Measurements from ENCODE around the gene PIKFYVE.
"Not testable (repeated sequence)": the region's sequence is repeated elsewhere in the genome, so short reads cannot be mapped to it uniquely, and the experiment has no call there.

PIKFYVE gene

DNA sequence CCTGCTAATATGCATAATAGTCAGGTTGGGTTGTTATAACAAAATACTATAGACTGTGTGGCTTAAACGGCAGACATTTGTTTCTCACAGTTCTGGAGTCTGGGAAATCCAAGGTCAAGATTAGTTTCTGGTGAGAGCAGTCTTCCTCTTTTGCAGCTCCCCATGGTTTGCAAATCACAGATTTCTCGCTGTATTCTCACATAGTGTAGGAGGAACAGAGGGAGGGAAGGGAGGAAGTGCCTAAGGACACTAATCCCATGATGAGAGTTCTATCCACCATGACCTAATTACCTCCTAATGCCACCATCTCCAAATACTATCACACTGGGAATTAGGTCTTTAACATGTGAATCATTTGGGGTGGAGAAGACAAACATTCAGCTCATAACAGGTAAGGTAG is 120.5 kb downstream of the PIKFYVE start:
- H3K36me3 ChIP-seq (ENCODE audit: control insufficient read depth in 5 of 5, insufficient read depth in 5 of 5, low read length in 5 of 5), result no peaks in the 10 kb centered on the region
- H3K27me3 ChIP-seq (ENCODE audit: control insufficient read depth in 5 of 5, insufficient read depth in 4 of 5, low read length in 5 of 5), result peaks cover 0 to 2% (median 0%) of the 10 kb centered on the region in 5 donors
- no peak overlapping the region for H3K9ac ChIP-seq (ENCODE audit: low read length in 5 of 5)
- H3K27ac ChIP-seq (ENCODE audit: low read depth, low read length), result no peak overlapping the region
- no peak overlapping the region for H3K4me3 ChIP-seq (ENCODE audit: low read depth in 1 of 5, low read length in 5 of 5)
- no peaks in the 10 kb centered on the region for H3K4me1 ChIP-seq (ENCODE audit: control insufficient read depth in 5 of 5, insufficient read depth in 5 of 5, low read length in 5 of 5)
- no peaks in the 10 kb centered on the region for H3K9me3 ChIP-seq (ENCODE audit: control insufficient read depth in 5 of 5, low read length in 5 of 5)

DNA sequence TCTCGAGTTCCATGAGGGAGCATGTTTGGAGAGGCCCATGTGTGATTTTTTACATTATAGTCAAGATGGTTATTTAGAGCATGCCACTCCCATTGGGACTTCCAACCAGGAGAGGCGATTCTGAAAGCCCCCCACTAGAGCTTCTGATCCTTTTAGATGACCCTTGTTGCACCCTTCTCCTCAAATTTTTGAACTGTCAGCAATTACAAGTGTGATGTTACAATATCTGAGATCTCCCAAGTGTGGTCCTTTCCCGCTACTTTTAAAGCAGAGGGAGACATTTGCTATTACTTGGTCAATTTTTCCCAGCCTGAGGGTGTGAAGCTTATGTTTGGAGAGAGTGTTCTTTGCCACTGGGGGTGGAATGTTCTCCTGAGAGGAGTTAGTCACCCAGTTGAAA is 123.9 kb downstream of the PIKFYVE start:
- Histone ChIP-seq H3K27ac (ENCODE audit: low read depth, low read length) (no peak overlapping the region), H3K36me3 (ENCODE audit: control insufficient read depth in 5 of 5, insufficient read depth in 5 of 5, low read length in 5 of 5) (no peaks in the 10 kb centered on the region), H3K9me3 (ENCODE audit: control insufficient read depth in 5 of 5, low read length in 5 of 5) (peaks cover 0 to 4% (median 3%) of the 10 kb centered on the region in 5 donors), H3K27me3 (ENCODE audit: control insufficient read depth in 5 of 5, insufficient read depth in 4 of 5, low read length in 5 of 5) (no peaks in the 10 kb centered on the region), H3K4me1 (ENCODE audit: control insufficient read depth in 5 of 5, insufficient read depth in 5 of 5, low read length in 5 of 5) (no peaks in the 10 kb centered on the region), H3K4me3 (ENCODE audit: low read depth in 1 of 5, low read length in 5 of 5) (no peak overlapping the region), H3K9ac (ENCODE audit: low read length in 5 of 5) (no peak overlapping the region)

DNA sequence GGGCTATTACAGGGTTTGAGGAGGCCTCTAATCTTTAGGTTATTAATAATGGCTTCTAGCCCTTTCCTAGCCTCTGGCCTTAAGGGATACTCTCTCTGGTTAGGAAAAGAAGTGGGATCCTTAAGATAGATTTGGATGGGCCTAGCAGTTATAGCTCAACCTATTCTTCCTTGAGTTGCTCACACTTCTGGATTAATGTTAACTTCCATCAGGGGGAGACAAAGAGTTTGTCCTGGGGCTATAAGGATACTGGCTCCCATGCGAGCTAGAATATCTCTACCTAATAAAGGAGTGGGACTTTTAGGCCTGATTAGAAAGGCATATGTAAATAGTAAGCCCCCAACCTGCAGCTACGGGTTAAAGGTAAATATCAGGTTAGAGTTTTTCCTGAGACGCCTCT is 126.2 kb downstream of the PIKFYVE start:
- Histone ChIP-seq H3K27me3 (ENCODE audit: control insufficient read depth in 5 of 5, insufficient read depth in 4 of 5, low read length in 5 of 5) (no peaks in the 10 kb centered on the region), H3K36me3 (ENCODE audit: control insufficient read depth in 5 of 5, insufficient read depth in 5 of 5, low read length in 5 of 5) (no peaks in the 10 kb centered on the region), H3K4me1 (ENCODE audit: control insufficient read depth in 5 of 5, insufficient read depth in 5 of 5, low read length in 5 of 5) (no peaks in the 10 kb centered on the region), H3K9me3 (ENCODE audit: control insufficient read depth in 5 of 5, low read length in 5 of 5) (peaks cover 0 to 7% (median 4%) of the 10 kb centered on the region in 5 donors), H3K4me3 (ENCODE audit: low read depth in 1 of 5, low read length in 5 of 5) (no peak overlapping the region), H3K9ac (ENCODE audit: low read length in 5 of 5) (no peak overlapping the region), H3K27ac (ENCODE audit: low read depth, low read length) (no peak overlapping the region)

DNA sequence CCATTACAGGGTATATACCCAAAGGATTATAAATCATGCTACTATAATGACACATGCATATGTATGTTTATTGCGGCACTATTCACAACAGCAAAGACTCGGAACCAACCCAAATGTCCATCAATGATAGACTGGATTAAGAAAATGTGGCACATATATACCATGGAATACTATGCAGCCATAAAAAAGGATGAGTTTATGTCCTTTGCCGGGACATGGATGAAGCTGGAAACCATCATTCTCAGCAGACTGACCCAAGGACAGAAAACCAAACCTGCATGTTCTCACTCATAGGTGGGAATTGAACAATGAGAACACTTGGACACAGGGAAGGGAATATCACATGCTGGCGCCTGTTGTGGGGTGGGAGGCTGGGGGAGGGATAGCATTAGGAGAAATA is 130.7 kb downstream of the PIKFYVE start:
- not testable (repeated sequence) for H3K9ac ChIP-seq (ENCODE audit: low read length in 5 of 5); H3K27me3 ChIP-seq (ENCODE audit: control insufficient read depth in 5 of 5, insufficient read depth in 4 of 5, low read length in 5 of 5); H3K36me3 ChIP-seq (ENCODE audit: control insufficient read depth in 5 of 5, insufficient read depth in 5 of 5, low read length in 5 of 5); H3K4me1 ChIP-seq (ENCODE audit: control insufficient read depth in 5 of 5, insufficient read depth in 5 of 5, low read length in 5 of 5); H3K27ac ChIP-seq (ENCODE audit: low read depth, low read length); H3K9me3 ChIP-seq (ENCODE audit: control insufficient read depth in 5 of 5, low read length in 5 of 5); H3K4me3 ChIP-seq (ENCODE audit: low read depth in 1 of 5, low read length in 5 of 5)

DNA sequence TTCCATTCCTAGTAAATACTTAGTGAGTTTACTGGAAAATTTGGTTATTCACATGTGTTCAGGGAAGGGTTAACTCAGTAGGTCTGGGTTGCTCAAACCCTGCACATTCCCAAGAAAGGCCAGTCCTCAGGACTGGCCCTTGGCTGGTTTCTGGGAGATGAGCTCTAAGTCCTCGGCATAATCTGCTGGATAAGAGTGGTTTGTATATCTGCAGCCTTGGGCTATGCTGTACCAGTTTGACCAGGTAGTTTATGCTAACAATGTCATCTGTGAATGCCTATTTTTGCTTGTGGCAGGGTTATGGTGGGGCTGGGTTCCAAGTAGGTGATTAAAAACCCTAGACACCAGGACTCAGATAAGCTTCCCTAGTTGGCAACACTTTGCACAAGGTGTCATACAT is 133.1 kb downstream of the PIKFYVE start:
- Histone ChIP-seq H3K9me3 (ENCODE audit: control insufficient read depth in 5 of 5, low read length in 5 of 5) (peaks cover 0 to 5% (median 4%) of the 10 kb centered on the region in 5 donors), H3K36me3 (ENCODE audit: control insufficient read depth in 5 of 5, insufficient read depth in 5 of 5, low read length in 5 of 5) (no peaks in the 10 kb centered on the region), H3K4me1 (ENCODE audit: control insufficient read depth in 5 of 5, insufficient read depth in 5 of 5, low read length in 5 of 5) (no peaks in the 10 kb centered on the region), H3K4me3 (ENCODE audit: low read depth in 1 of 5, low read length in 5 of 5) (no peak overlapping the region), H3K9ac (ENCODE audit: low read length in 5 of 5) (no peak overlapping the region), H3K27ac (ENCODE audit: low read depth, low read length) (no peak overlapping the region), H3K27me3 (ENCODE audit: control insufficient read depth in 5 of 5, insufficient read depth in 4 of 5, low read length in 5 of 5) (peaks cover 0 to 3% (median 0%) of the 10 kb centered on the region in 5 donors)

DNA sequence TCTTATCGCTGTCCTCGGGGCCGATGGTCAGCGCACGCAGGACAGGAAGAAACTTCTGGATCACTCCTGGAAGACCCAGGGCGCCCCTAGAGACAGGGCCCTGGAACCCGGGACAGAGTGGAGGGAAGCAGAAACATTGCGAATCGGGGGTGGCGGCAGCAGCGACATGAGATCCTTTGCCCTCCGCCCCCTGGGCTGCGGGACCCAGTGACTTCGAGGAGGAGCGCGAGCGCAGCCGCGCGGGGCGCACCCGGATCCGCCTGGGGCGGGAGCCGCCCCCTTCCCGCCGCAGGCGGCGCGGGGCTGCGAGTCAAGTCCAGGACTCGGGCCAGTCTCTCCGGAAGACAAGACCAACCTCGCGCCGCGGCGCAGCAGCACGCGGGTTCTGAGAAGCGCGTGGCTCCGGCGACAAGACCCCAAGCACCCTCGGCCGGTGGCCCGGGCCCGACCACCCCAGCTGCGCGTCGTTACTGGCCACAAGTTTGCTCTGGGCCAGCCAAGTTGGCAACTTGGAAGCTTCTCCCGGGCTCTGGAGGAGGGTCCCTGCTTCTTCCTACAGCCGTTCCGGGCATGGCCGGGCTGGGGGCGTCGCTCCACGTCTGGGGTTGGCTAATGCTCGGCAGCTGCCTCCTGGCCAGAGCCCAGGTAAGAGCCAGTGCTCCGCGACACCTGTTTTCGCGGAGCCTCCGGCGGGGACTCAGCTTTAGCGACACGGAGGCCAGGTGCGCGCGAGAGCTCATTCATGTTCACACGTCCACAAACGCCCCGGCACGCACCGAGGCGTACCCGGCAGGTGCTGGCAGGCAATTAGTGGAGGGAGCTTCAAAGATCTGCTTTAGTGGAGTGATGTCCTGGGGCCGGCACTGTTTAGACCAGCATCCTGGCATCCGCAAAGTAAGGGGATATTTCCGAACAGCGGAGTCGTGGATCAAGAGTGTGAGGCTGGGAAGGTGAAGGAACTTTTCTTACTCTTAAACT is 140.7 kb downstream of the PIKFYVE start, which contains the start of gene PTH2R:
TSS of gene PTH2R (plus strand) at position 319 of the 978 bp plus-strand sequence. CDS start at position 571, 252 bp downstream.
- Histone ChIP-seq H3K4me3 (ENCODE audit: low read depth in 1 of 5, low read length in 5 of 5) (peak within 1 kb of the TSS in 4 of 5 donors; percentile 33 to 54 (median 50)), H3K27ac (ENCODE audit: low read depth, low read length) (no peak within 1 kb of the TSS), H3K27me3 (ENCODE audit: control insufficient read depth in 5 of 5, insufficient read depth in 4 of 5, low read length in 5 of 5) (peaks cover 12 to 33% (median 17%) of the 10 kb centered on the region in 5 donors), H3K9me3 (ENCODE audit: control insufficient read depth in 5 of 5, low read length in 5 of 5) (no peaks in the 10 kb centered on the region), H3K4me1 (ENCODE audit: control insufficient read depth in 5 of 5, insufficient read depth in 5 of 5, low read length in 5 of 5) (peaks cover 0 to 11% (median 10%) of the 10 kb centered on the region in 5 donors), H3K36me3 (ENCODE audit: control insufficient read depth in 5 of 5, insufficient read depth in 5 of 5, low read length in 5 of 5) (no peaks in the 10 kb centered on the region), H3K9ac (ENCODE audit: low read length in 5 of 5) (no peak within 1 kb of the TSS)

DNA sequence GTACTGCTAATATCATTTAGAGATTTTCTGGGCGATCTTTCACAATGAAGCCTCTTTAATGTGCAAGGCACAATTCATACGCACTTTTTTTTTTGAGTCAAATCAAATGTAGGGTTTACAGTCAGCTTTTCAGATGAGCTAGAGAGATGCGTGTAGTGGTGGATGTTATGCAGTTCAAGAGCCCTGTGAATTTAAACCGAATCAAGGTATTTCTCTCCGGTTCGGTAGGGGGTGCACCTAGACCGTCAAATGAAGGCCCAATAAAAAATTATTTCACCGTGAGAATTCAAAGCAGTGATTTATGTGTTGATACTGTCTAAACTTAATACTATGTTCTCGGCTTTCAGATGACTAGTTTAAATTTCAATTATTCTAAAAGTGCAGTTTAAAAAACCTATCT is 141.6 kb downstream of the PIKFYVE start:
- Histone ChIP-seq H3K27ac (ENCODE audit: low read depth, low read length) (no peak overlapping the region), H3K4me1 (ENCODE audit: control insufficient read depth in 5 of 5, insufficient read depth in 5 of 5, low read length in 5 of 5) (peaks cover 0 to 11% (median 10%) of the 10 kb centered on the region in 5 donors), H3K9ac (ENCODE audit: low read length in 5 of 5) (no peak overlapping the region), H3K4me3 (ENCODE audit: low read depth in 1 of 5, low read length in 5 of 5) (peak overlapping the region in 1 of 5 donors; percentile 51), H3K9me3 (ENCODE audit: control insufficient read depth in 5 of 5, low read length in 5 of 5) (no peaks in the 10 kb centered on the region), H3K36me3 (ENCODE audit: control insufficient read depth in 5 of 5, insufficient read depth in 5 of 5, low read length in 5 of 5) (no peaks in the 10 kb centered on the region), H3K27me3 (ENCODE audit: control insufficient read depth in 5 of 5, insufficient read depth in 4 of 5, low read length in 5 of 5) (peaks cover 12 to 33% (median 17%) of the 10 kb centered on the region in 5 donors)

Measured in subcutaneous abdominal adipose tissue (tissue), 5 donors.